Fibroblast of skin of back (primary cell): Measurements from ENCODE around the gene PON1. TPM values are rescaled to one million over a fixed set of nuclear protein-coding genes. Genes with fewer than 3 reads are reported as not detected.

ENCODE experiments used
- DNase-seq: peaks from one replicate; pipeline ENCODE4 v3.0.0-alpha.2; 2013
- polyA plus RNA-seq, 2 experiments: library from polyadenylated mRNA; unstranded; fragments of 120-200 nt; gene quantifications; one replicate each; pipeline ENCODE4 v1.2.1, GENCODE V29; 2013; ENCODE audit not compliant: insufficient read length in 2 of 2

Gene PON1
- polyA plus RNA-seq (2013, experiment 1 of 2; ENCODE audit: insufficient read length): not detected
- polyA plus RNA-seq (2013, experiment 2 of 2; ENCODE audit: insufficient read length): not detected

DNA sequence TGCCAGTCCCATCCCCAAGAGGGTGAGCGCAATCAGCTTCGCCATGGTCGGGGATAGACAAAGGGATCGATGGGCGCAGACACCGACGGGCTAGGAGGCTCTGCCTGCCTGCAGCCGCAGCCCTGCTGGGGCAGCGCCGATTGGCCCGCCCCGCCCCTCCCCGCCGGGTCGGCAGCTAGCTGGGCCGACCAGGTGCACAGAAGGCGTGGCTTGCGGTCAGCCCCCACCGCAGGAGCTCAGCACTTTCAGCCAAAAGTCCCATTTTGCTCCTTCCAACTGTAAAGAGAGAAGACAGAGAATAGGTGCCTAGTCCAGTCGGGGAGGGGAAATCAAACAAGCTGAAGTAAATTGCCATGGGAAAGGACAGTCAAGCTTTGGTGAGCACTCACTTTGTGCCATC is at the start of gene PON1:
TSS of gene PON1 (minus strand) at position 102 of the 400 bp plus-strand sequence. CDS start at position 45, 57 bp downstream.
- no peak for DNase-seq

DNA sequence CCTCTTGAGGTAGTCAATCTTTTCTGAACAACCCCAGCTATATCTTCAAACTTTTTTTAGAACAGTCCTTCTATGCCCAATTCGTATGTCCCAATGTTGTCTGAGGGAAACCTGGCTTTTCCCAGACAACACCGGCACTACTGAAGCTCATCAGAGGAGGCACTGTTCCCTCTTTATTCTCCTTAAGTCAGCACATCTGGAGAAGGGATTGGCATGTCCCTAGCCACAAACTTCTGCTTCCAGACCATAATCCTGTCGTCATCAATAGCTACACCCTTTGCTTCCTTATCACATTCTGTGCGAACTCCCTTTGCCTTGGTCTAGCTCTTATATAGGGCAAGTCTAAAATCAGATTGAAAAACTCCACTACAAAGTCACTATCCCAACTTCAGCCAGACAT is 49.0 kb upstream of the PON1 start:
- no peak for DNase-seq

DNA sequence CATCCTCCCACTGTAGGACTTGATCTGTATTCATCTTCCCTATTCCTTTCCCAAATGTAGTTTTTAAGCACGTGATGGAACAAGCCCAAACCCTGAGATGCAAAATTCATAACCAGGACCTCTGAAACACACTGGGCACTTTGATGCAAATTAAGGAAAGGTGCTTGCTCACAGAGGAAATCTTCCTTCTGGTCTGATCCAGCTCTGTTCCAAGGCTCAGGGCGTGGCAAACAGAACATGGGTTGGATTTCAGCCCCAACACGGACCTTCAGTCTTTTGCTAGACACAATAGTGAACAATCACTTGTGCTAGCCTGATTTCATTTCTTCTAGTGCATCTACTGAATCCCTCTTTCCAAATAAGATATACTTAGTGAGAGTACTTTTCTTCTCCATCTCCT is 43.9 kb upstream of the PON1 start:
- DNase-seq: no peak

DNA sequence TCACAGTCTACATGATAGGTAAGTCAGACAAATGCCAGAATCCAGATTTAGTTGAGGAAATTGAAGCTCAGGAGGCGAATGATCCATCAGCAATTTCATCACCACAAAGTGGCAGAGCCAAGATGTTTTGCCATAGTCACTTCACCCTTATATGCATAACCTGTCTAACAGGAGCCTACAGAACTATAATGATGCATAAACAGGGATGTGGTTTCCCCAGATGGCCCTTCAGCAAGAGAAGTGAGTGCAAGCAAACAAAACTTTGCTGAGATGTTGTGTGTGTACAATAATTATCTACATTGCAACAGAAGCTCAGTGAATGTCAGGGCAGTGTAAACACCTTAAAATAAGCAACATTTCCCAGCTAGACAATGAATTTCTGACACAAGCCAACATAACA is 43.3 kb upstream of the PON1 start:
- DNase-seq: no peak

DNA sequence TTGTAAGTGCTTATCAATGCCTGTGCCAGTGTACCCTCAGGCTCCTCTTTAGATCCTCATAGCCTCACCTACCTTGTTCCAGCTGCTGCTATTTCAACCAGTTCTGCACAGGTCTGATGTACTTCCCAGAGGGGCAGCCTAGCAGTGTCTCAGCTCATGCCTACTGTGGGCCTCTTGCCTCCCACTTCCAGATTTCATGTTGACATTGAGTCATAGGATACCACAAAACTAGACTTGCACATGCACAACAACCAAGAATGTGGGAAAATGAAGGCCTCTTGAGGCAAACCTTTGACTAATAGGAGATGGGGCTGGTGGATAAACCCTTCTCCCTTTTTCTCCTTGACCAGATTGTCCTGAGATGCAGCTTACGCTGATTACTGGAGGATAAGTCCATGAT is 40.8 kb upstream of the PON1 start:
- DNase-seq: peak; percentile 61

DNA sequence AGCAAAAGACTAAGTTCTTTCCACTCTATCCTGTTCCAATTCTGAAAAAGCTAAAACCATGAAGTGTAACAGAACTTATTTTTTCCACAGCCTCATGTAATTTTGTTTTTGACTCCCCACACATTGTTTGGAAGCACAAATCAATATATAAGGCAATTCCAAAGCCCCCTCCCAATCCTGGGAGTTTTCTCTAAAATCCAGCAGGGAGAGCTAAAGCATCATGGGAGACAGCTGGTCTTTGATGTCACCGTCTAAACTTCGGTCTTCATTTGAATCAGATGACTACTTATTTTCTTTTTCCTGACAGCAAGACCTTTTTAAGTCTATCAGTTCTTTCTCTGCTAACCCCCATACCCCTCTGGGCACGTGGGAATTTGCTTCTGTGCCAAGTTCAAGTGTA is 33.3 kb upstream of the PON1 start:
- DNase-seq: no peak

DNA sequence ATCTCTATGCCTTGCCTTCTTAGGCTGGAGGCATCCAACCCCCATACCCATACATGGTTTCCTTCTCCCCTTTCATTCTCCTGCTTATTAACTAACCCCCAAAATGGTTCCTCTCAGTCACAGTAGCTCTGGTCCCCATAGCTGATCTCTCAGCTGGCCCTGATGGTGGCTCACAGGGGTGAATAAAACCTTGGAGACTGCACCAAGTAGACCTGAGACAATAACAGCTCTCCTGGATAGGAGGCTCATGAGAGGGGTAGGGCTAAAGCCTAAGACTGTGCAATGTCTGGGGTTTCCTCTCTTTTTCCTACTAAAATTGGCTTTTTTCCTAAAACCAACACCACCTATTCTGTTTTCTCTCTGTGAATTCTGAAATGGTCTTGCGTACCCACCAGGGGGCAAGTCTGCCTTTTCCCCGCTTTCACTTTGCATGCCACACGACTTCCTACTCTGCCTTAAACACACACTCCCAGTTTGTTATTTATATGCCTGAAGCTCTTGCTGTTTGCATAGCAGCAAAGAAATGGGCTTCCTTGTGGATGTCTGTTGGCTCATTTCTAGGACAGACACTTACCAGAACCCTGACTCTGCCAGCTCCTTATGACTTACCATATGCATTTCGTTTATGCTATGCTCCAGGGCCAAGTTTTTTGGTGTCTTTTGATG is 18.4 kb upstream of the PON1 start:
- DNase-seq: no peak

DNA sequence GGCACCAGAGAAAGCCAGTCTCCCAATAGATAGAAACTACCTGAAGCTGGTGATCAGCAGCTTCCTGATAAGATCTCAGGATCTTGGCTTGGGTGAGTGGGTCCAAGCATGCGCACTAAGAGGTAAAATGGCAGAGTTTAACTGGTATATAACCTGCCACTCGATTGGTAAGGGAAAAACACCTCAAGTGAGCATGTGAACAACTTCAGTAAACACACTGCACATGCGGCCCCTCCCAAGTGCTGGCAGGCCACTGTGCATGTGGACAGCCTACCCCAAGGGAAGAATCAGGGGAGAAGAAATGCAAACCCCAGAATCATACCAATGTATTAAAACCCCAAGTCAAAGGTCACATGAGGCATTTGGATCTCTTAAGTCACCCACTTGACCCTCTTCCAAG is 17.7 kb upstream of the PON1 start:
- no peak for DNase-seq

DNA sequence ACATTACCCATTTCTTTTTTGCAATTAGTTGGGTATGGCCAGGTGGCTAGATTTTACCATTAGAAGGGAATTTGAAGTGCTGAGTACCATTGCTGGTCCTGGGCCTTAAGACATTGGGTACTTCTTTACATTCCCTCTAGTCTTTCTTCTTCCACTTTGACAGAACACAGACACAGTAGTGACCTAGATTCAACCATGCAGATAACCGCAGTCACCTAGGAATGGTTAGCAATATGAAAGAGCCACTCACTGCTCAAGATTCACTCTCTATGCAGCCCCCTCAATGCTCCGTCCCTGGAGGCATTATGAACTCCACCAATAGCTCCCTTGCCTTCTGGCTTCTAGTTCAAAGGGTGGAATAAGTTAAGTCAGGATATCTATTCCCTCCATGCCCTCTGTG is 16.2 kb upstream of the PON1 start:
- no peak for DNase-seq

DNA sequence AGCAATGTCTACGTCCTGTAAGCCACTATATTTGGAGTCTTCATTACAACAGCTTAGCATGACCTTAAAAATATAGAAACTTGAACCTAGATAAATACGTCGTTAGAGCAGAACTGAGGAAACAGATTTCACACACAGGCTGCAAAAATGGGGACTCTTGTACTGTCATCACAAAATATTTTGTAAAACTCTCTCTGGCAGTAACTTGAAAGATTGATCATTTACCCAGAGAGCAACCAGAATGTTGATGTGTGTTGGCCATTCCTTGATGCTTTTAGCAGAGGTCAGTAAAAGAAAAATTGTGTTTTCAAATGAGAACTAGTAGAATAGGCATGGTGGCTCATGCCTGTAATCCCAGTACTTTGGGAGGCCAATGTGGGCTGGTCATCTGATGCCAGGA is 14.5 kb upstream of the PON1 start:
- DNase-seq: no peak

DNA sequence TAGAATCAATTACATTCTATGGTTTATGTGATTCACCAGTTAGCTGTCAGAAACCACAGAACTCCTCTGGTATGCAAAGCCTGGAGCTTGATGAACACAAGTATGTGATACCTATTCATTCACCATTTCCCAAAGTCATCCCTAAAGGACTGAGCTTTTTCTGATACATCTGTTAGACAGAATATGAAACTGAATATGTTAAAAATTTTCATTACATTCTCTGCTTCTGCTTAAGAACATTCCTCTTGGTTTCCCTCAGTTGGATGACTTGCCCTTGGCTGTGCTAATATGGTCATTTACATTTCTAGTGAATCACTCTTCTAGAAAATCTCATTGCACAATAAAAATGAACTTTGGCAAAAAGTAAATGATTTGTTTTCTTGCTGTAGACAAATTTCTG is 10.8 kb upstream of the PON1 start:
- peak; percentile 69 for DNase-seq

DNA sequence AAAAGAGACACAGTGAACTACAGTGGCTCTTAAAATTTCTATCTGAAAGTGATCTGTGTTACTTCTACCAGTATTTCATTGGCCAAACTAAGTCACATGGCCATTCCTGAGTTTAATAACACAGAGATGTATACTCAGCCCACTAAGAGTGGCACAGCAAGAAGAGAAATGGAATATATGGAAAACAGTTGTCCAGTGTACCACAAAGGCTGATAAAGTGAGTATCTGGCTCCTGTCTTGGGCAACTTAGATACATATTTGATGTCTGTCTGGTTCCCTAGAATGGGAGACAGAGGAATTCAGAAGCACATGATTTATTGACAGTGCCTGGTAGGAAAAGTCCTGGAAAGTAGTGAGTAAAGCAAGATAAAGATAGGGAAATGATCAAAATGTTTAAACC is 10.1 kb upstream of the PON1 start:
- no peak for DNase-seq

DNA sequence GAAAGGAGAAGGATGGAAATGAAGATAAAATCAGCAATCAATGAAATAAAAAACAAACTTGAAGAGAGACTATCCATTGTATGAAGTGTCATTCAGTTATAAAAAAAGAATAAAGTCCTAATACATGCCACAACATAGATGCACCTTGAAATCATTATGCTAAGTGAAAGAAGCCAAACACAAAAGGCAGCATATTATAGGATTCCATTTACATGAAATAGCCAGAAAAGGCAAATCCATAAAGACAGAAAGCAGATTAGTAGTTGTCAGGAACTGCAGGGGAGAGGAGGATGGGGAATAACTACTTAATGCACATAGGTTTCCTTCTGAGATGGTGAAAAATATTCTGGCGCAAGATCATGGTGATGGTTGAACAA is 6.6 kb upstream of the PON1 start:
- DNase-seq: no peak

DNA sequence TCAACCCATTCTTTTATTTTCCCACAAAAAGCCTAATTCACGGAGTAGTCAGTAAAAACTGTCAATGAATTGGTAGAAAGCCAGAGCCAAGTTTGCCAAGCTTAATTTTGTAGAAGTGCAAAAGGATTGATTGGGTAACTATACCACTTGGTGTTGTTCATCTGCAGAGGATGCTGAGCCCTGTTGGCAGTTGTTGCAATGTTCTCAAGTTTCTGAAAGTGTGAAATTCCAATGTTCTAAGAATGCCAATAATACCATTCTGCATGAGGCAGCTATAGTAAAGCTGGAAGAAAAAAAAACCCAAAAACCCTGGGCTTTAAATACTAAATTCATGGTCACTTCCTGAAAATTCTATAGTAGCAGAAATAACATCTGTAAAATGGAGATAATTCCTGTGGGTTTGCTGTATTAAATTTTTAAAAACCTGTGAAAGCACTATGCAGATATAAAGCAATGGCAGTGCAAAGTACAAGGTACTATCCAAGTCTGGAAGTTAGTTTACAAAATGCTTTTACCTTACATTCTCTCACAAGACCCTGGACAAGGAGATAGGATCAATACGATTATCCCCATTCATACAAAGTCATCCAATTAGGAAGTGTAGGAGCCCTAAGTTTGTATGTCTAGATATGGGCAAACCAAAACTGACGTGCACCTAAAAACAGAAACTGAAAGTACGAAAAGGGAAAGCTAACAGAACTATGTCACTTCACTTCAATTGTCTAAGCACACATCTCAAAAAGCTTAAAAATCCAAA is 6.0 kb upstream of the PON1 start:
- DNase-seq: peak; percentile 27

DNA sequence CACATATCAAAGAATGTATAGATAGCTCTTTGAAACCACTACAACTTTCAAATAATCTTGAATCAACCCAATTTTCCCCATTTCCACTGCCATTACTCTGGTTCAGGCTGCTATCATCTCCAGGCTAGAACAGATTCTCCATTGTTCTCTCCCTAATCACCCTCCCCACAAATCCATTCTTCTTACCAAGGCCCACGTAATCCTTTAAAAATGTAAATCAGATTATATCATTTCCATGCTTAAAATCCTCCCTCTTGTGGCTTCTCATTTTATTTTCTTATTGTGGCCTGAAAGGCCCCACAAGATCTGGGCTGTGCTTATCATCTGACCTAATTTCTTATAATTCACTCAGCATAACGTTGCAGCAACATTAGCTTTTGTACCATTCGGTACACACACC is 3.0 kb upstream of the PON1 start:
- DNase-seq: no peak

DNA sequence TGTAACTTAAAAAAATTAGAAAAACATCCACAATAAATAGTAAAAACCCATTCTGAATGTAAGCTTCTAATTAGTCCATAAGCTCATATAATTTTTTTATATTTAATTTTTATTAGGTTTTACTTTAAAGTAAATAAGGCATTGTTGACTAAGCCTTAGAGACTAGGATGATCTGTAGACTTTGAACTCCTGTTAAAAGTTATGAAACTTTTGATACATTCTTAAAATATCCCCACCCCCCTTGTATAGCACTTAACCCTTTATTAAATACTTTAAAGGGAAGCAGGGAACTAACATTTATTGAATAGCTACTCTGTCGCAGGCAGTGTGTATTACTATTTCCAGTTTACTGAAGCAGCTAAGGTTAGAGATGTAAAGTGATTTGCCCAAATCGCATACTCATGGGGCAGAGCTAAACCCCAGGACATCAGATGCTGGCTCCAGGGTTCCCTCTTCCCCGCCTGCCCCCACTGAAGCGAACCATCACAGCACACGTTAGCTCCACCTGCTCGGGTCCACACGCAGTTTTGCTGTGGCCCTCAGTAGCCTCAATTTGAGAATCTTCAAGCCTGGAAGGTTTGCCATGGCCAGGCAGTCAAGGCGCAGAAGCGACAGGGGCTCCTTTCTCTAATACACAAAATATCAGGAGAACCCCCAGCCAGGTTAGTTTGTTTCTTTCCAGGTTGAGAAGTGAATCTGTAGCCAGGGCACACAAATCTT is 762 bp downstream of the PON1 start:
- DNase-seq: no peak

DNA sequence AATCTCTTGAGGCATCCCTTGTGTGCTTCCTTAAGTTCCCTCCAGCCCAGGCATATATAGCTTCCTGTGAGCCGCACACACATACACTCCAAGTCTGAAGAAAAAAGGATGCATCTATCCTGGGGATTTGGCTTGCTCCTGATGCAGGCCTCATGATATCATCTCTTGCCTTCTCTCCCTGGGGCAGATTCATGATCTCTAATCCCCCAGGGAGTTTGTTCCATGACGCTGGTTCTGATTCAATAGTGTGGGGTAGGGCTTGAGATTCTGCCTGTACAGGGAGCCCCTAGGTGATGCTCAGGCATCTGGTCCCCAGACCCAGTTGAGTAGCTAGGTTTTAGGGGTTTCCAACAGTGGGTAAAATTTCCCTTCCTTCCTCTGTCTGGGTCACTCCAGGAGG is 1.5 kb downstream of the PON1 start:
- peak; percentile 23 for DNase-seq

DNA sequence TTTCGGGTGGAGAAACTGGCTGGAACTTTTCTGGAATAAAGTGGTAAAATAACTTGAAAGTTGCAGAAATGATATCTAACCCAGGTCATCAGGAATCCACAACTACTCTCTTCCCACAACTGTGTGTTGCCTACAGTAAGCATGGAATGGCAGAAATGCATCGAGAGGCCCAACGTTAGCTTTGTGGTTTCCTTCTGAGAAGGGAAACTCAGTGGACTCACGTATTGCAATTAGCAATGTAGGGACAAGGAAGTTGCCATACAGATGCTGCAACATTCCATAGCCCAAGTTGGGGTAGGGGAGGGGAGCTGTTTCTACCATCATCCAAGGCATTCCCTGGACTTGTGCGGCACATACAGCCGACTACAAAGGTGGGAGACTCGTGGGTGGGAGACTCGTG is 1.9 kb downstream of the PON1 start:
- peak; percentile 46 for DNase-seq

DNA sequence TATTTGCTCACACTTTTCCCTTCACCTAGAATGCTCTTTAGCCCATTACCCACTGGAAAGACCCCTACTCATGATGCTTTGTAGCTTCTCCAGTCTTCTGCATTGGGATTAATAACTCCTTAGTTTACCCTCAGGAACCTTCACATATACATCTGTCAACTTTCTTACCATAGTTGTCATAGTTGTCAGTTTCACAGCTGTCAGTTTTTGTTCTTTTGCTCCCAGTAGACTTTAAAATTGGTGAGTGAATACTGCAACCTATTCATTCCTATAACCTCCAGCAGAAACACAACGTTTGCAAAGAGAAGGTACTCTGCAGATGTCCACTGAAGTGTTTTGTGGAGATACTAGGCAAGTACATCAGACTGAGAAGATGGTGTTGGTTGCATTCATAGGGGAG is 2.6 kb downstream of the PON1 start:
- no peak for DNase-seq

DNA sequence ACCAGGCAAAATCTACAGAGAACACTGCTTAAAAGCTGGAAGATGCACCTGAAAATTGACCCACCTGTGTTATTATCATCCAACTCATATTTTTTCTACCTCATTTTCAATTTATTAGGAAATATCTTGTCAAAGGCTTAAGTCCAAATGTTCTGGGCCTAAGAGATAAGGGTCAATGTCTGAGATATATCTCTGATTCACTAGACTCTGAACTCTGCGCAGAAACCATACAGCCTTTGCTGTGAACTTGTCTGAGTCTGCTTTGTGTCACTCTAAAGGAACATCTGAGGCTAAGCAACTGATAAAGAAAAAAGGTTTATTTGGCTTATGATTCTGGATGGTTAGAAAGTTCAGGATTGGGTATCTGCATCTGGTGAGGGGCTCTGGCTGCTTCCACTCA is 3.7 kb downstream of the PON1 start:
- DNase-seq: no peak

DNA sequence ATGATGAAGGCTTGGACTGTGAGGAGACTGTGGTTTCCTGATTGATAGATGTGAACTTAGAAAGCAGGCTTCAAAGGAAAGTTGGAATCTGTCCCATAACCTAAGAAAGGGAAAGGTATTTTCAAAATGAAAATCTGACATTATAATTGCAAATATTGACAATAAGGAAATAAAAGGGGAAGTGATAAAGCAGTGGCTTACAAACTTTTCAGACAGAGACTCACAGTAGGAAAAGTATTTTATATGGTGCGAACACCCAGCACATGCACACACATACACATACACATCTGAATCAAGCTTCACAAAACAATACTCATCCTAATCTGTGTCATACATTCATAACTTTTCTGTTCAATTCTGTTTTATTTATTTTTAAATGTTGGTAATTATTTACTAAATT is 4.8 kb downstream of the PON1 start:
- no peak for DNase-seq

DNA sequence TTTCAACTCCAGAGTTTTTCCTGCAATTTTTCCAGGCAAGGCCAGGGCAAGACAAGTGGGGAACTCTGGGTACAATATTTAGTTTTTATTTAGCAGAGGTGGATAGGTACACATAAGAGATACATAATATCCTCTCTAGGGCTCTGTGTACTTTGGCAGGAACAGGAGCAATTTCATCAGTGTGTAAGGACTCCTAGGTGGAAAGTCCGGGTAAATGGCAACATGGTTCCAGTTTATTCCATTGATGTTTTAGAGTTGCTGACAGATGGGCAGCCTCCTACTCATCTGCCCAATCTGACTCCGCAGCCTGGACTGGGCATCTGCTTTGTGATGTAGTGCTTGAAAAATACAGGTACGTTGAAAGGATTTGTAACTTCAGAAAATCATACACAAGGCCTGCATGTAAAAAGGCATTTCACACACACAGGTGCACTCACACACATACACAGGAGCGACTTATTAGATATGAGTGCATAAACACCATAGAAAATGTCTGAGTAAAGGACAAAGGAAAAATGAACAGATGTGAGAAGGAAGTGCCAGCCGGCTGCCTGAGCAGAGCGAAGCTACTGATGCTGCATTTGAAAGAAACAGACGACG is 5.7 kb downstream of the PON1 start:
- no peak for DNase-seq

DNA sequence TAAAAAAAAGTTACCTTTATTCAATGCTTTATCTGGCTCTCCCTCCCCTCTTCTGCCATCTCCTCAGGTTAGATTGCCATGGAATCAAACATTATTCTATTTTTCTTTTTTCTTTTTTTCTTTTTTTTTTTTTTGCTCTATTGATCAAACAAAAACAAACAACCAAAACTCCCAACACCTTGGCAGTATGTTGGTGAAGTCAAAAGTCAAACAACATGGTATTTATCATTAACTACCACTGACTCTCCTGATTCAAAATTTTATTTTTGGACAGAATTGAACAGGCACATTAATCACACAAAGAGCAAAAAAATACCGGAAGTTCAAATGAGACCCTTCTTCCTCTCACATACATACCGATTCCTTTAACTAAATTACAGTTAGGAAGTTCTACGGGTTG is 6.4 kb downstream of the PON1 start:
- no peak for DNase-seq
